ENCODE measurements around the gene BPIFB3. TPM values are rescaled to one million over a fixed set of nuclear protein-coding genes. Genes with fewer than 3 reads are reported as not detected.

The BPIFB3 gene
- total and polyA plus RNA-seq, 2 of the 4 experiments (the other 2 are of a cell fraction) = not detected

DNA sequence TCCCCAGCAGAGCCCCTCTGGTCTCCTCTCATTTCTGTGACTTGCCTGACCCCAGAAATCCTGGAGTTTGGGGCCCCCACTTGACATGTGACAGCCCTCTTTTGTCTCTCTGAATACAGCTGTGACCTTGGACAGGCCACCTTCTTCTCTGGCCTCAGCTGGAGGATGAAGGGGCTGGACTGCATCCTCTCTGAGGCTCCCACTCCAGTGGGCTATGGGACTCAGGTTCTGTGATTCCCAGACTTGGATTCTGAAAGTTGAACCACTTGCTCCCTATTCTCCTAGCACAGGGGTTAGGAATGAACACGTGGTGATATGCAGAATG is 9.1 kb downstream of the BPIFB3 start:
- no peak overlapping the region for H3K23ac ChIP-seq (ENCODE audit: low read depth, low read length)
- H4K8ac ChIP-seq (ENCODE audit: low read depth in 2 of 2, low read length in 2 of 2) = no peak overlapping the region
- H4K91ac ChIP-seq (ENCODE audit: insufficient read depth, low read depth, low read length) = no peak overlapping the region
- H2AFZ ChIP-seq (replicated peaks; ENCODE audit: low read length, poor library complexity) = no peak overlapping the region
- no peak overlapping the region for H4K5ac ChIP-seq (ENCODE audit: low read depth, low read length)
- ChIA-PET POLR2A (ENCODE audit: unreplicated experiment) (no interaction called here), CTCF (no interaction called here)
- TF ChIP-seq, protein P1, sequence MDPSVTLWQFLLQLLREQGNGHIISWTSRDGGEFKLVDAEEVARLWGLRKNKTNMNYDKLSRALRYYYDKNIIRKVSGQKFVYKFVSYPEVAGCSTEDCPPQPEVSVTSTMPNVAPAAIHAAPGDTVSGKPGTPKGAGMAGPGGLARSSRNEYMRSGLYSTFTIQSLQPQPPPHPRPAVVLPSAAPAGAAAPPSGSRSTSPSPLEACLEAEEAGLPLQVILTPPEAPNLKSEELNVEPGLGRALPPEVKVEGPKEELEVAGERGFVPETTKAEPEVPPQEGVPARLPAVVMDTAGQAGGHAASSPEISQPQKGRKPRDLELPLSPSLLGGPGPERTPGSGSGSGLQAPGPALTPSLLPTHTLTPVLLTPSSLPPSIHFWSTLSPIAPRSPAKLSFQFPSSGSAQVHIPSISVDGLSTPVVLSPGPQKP (IDR thresholded peaks at IDR 0.05; ENCODE audit: borderline replicate concordance, low read depth, low read length) = no peak
- TF ChIP-seq MAZ (IDR thresholded peaks at IDR 0.05; ENCODE audit: borderline replicate concordance, low read depth, low read length) (no peak), RAD21 (IDR thresholded peaks at IDR 0.05; ENCODE audit: low read length) (no peak), BHLHE40 (IDR thresholded peaks at IDR 0.05; ENCODE audit: low read depth, low read length) (no peak), CHD1 (IDR thresholded peaks at IDR 0.05; ENCODE audit: low read depth, low read length) (no peak)
- no peak overlapping the region for H2AK5ac ChIP-seq (ENCODE audit: low read depth, low read length)
- H3K36me3 ChIP-seq (ENCODE audit: control insufficient read depth, insufficient read depth, low read length) = no peaks in the 10 kb centered on the region
- H2BK5ac ChIP-seq (ENCODE audit: low read depth, low read length, poor library complexity, severe bottlenecking) = no peak overlapping the region
- in situ Hi-C loops (cut with MboI; ENCODE audit: low sequenced_read_pairs) (no loop called here), intact Hi-C loops (cut with micrococcal nuclease) (no loop called here), dilution Hi-C loops (cut with HindIII; ENCODE audit: low sequenced_read_pairs, unreplicated experiment) (no loop called here)
- DNase-seq (no peak), ATAC-seq (ENCODE audit: low read depth) (no peak)
- H3K9me1 ChIP-seq (ENCODE audit: insufficient read depth, low read length) = no peaks in the 10 kb centered on the region
- H3K56ac ChIP-seq (ENCODE audit: extremely low read depth, insufficient read depth, low read length) = no peak overlapping the region
- no peak overlapping the region for H3K4me3 ChIP-seq (ENCODE audit: insufficient read depth, low read depth, low read length)
- no peak overlapping the region for H2BK120ac ChIP-seq (ENCODE audit: low read depth, low read length)
- no peak overlapping the region for H3K18ac ChIP-seq (ENCODE audit: low read depth, low read length)
- H2AK9ac ChIP-seq (replicated peaks; ENCODE audit: low read depth, low read length, poor library complexity) = peak overlapping the region; percentile 19
- H2BK15ac ChIP-seq (ENCODE audit: low read depth, low read length) = no peak overlapping the region
- no peak overlapping the region for H3K27ac ChIP-seq (ENCODE audit: insufficient read depth, low read length)
- no peaks in the 10 kb centered on the region for H3K79me1 ChIP-seq (ENCODE audit: low read depth in 1 of 2, low read length in 2 of 2)
- H4K20me1 ChIP-seq (ENCODE audit: insufficient read depth, low read length) = no peaks in the 10 kb centered on the region
- no peaks in the 10 kb centered on the region for H3K9me3 ChIP-seq (ENCODE audit: control insufficient read depth, insufficient read depth, low read length)
- H3K9ac ChIP-seq (ENCODE audit: low read depth, low read length) = no peak overlapping the region
- H3K14ac ChIP-seq (replicated peaks; ENCODE audit: low read depth, low read length) = no peak overlapping the region
- no peak overlapping the region for H3K4ac ChIP-seq (ENCODE audit: low read depth, low read length)
- no peak overlapping the region for H3K4me2 ChIP-seq (ENCODE audit: low read depth, low read length)
- H3K4me1 ChIP-seq (ENCODE audit: control insufficient read depth, insufficient read depth, low read length) = no peaks in the 10 kb centered on the region
- H3K27me3 ChIP-seq (ENCODE audit: control insufficient read depth, insufficient read depth, low read length) = peaks cover 8% of the 10 kb centered on the region
- WGBS, 2 experiments (ENCODE audit: extremely low coverage in 2 of 2, insufficient read length in 1 of 2) = no CpG with 5 or more reads among the region's 1 CpG
- no TSS peak for BruUV-seq (replicated peaks)
- H2BK20ac ChIP-seq (ENCODE audit: low read depth, low read length) = no peak overlapping the region

Data from IMR-90 (cell line).